ENCODE measurements around the gene SUGT1.

DNA sequence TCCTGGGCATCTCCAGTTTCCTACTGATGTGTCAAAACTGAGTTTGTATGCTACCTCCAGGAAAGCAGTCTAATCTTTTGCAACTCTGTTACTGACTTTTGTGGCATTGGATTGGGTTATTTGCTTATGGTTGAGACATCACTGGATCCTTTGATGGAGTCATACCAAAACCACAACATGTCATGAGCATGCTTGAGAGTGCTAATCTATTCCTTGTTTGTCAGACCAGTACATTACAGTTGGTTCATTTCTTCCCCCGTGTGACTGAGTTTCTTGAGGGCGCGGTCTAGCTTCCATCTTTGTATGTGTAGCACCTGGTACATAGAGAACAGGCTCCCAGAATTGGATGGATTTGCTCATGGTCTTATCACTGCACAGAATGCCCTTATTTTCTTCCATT, 43.2 kb downstream of the SUGT1 start:
- TF ChIP-seq, protein P1, sequence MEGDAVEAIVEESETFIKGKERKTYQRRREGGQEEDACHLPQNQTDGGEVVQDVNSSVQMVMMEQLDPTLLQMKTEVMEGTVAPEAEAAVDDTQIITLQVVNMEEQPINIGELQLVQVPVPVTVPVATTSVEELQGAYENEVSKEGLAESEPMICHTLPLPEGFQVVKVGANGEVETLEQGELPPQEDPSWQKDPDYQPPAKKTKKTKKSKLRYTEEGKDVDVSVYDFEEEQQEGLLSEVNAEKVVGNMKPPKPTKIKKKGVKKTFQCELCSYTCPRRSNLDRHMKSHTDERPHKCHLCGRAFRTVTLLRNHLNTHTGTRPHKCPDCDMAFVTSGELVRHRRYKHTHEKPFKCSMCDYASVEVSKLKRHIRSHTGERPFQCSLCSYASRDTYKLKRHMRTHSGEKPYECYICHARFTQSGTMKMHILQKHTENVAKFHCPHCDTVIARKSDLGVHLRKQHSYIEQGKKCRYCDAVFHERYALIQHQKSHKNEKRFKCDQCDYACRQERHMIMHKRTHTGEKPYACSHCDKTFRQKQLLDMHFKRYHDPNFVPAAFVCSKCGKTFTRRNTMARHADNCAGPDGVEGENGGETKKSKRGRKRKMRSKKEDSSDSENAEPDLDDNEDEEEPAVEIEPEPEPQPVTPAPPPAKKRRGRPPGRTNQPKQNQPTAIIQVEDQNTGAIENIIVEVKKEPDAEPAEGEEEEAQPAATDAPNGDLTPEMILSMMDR (IDR thresholded peaks at IDR 0.05; ENCODE audit: low read length), result no peak
- TF ChIP-seq EZH2 (IDR thresholded peaks at IDR 0.05; ENCODE audit: borderline replicate concordance, low read length), result no peak
